Activated CD8-positive, alpha-beta memory T cell treated with anti-CD3 and anti-CD28 coated beads for 24 hours (primary cell): ENCODE measurements around the gene APLP1.
"Not testable (repeated sequence)": the region's sequence is repeated elsewhere in the genome, so short reads cannot be mapped to it uniquely, and the experiment has no call there.

Experiments used
- DNase-seq: peaks from one replicate; pipeline ENCODE4 v3.0.0-alpha.2; 2020

Gene APLP1

DNA sequence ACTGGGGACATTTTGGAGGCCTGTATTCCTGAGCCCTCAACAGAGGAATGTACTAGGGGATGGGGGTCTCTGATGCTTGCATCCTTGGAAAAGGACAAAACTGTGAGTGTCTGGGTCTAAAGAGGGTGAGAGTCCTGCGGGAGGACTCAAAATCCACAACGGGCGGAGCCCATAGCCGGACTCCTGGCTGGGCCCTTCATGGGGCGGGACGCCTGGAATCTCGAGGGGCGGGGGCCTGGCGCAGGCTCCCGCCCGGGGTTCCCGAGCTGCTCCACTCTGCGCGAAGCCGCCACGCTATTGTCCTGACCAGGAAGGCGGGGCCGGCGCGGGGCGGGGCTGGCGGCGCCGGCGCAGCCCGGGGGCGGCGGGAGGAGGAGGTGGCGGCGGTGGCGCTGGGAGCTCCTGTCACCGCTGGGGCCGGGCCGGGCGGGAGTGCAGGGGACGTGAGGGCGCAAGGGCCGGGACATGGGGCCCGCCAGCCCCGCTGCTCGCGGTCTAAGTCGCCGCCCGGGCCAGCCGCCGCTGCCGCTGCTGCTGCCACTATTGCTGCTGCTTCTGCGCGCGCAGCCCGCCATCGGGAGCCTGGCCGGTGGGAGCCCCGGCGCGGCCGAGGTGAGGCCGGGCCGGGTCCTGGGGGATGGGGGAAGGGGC, at the start of gene APLP1:
Gene APLP1 (plus strand): TSS at position 403 of the 651 bp plus-strand sequence. CDS start 63 bp downstream, at position 466.
- peak; percentile 88 for DNase-seq

DNA sequence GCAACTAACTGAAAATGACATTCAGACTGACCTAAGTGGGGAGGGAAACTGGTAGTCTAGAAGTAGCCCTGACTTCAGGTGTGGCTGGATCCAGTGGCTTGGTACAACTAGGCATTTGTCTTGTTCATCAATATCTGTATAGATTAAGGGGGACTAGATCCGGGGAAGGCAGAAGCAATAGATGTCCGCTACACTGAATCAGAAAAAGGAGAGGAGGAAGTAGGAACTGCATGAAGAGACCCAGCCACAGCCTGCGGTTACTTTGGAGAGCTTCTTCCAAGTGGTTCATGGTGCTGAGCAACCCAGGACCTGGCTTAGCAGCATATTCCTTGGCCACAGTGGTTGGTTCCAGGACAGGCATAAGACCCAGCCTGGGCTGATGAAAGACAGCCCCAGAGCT, 45.8 kb upstream of the APLP1 start:
- no peak for DNase-seq

DNA sequence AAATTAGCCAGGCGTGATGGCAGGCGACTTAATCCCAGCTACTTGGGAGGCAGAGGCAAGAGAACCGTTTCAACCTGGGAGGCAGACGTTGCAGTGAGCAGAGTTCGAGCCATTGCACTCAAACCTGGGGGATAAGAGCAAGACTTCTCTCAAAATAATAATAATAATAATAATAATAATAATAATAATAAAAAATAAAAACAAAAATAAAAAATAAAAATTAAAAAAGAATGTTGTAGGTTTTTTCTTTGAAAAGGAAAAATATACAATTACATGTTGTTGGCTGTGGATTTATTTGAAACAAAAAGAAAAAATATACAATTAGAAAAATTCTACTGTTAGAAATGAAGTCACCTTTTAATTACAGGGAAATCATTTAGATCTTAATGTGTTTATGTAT, 44.2 kb upstream of the APLP1 start:
- DNase-seq: no peak

DNA sequence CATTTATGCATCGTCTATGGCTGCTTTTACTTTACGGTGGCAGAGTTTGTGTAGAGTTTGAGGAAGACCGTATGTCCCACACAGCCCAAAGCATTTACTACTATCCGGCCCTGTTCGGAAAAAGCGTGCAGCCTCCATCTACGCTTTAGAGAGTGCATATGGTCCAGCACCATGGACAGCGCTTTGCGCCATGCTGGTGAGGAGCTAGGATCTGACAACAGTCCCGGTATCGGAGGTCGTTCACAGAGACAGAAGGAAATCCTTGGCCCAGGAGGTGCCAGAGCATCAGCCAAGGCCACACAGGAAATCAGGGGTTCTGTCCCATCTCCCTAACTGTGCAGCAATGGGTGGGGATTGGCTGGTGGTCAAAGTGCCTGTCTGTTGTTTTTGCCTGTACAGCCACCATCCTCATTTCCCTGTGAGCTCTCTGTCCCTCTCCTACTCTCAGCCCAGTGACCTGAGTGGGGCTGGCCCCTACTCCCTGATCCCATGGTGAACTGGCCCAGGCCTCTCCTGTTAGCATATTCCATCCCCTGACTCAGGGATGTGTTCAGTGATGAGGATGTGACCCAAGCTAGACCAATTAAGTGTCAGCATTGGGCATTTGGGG, 39.6 kb upstream of the APLP1 start:
- DNase-seq: peak; percentile 74

DNA sequence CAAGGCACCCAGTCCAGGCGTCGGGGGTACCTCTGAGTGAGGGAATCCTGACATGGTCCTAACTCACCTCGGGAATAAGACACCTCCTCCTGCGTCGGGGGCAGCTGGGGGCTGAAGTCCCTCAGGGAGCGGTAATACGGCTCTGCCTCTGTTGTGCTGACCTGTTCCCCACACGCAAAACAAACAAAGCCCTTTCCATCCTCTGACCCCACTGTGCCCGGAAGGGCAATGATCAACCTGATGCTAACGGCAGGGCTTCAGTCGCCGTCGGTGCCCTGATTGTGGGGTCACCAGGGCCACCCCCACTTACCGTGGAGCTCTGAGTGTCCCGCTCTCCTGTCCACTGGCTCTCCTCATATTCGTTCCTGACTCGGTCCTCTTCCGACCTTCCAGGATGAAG, 37.4 kb upstream of the APLP1 start:
- no peak for DNase-seq

DNA sequence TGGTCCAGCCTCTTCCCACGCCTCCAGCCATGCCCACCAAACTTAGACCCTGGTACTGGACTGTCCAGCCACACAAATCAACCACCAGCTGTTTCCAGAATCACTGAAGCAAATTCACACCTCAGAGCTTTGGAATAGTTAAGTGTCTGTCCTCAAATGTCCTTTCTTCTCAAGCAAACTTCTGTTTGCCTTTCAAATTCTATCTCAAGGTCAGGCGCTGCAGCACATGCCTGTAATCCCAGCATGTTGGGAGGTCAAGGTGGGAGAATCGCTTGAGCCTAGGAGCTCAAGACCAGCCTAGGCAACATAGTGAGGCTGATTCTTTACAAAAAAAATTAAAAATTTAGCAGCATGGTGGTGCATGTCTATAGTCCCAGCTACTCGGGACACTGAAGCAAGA, 36.3 kb upstream of the APLP1 start:
- DNase-seq: no peak

DNA sequence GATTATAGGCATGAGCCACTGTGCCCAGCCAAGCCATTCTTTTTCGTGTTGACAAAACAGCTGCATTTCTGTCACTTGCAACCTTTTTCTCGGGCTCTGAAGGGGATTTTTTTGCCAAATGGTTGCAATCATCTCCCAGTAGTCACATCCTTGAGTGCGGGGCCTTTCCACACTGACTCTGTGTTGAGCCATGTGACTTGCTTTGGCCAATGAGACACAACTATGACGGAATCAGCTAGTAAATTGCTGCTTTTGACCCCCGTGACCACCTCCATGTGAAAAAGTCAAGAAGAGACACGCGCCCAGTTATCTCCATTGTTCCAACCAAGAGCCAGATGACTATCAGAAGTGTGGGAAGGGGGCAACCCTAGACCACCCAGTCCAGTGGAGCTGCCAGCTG, 34.4 kb upstream of the APLP1 start:
- DNase-seq: no peak

DNA sequence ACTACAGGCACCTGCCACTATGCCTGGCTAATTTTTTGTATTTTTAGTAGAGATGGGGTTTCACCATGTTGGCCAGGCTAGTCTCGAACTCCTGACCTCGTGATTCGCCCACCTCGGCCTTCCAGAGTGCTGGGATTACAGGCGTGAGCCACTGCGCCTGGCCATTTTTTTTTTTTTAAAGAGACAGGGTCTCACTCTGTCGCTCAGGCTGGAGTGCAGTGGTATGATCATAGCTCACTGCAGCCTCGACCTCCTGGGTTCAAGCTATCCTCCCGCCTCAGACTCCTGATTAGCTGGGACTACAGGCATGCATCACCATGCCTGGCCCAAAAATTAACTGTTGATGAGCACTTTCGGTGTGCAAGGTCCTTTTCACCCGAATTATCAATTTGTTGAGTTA, 32.3 kb upstream of the APLP1 start:
- not testable (repeated sequence) for DNase-seq

DNA sequence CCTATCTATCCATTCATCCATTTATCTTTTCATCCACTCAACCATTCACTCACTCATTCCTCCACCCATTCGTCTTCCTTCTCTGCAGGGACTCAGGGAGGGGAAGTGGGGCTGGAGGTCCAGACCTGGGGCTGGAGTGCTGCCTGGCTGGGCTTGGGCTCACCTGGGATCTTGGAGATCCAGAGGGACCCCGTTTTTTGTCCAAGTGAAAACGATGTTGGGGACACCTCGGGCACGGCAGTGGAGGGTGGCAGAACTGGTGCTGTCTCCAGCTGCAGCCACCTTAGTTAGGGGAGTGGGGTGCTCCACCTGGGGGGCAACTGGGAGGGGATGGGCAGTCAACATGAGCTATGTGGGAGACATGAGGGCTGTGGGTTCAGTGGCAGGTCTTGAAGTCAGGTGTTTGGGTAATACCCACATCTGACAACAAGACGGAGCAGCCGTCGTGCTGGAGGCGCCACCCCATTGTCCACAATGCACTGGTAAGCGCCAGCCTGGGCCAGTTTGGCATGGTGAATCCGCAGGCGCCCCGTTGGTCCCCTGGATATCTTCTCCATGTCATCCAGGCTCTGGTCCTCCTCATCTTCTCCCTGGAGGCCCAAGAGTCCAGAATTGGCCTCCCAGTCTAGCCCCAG, 26.3 kb upstream of the APLP1 start:
- DNase-seq: no peak

DNA sequence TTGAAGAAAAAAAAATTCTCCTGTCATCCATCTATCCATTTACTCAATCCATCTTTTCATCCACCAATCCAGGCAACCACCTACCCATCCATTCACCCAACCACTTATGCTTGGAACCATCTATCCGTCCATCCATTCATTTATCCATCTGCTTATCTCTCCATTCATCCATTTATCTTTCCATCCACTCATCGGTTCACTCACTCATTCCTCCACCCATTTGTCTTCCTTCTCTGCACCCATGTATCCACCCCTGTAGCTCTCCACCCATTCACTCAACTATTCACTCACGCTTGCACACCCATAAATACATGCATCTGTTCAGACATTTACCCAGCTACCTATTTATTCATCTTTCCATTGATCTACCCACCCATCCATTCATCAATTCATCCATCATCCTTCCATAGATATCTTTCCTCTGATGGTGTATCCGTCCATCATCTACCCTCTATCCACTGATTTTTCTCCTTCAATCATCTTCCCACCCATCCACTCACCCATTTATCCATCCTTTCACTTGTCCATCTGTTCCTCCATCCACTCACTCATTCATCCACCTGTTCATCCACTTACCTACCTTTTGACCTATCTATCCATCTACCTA, 25.6 kb upstream of the APLP1 start:
- DNase-seq: no peak

DNA sequence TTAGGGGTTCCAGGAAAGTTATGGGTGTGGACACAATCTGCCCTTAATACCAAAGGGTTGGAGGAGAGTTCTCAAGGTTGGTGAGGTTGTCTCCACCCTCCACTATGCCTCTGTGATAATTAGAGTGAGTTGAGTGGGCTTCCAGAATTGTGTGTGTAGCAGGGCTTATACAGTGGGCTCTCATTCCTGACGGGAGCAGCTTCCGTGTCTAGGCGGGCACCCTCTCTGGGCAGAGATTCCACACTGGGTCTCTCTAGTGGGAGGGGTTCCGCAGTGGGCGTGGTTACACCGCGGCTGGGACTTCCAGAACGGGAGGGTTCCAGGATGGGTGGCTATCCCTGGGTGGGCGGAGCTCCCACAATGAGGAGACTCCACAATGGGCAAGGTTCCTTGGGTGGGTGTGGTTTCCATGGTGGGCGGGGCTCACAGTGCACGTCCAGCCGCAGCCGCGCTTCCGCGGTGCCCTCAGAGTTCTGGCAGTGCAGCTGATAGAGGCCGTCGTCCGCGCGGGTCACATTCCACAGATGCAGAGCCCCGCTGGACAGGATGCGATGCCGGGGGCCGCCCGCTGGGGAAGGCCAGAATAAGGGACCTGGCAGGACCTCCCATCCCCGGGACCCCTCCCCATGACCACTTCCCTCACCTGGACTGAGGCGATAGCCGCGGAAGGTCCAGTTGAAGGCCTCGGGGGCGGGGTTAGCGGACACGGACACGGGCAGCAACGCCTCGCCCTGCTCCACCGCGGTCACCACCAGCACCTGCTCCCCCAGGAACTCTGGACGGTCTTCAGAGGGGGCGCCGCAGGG, 24.5 kb upstream of the APLP1 start:
- no peak for DNase-seq

DNA sequence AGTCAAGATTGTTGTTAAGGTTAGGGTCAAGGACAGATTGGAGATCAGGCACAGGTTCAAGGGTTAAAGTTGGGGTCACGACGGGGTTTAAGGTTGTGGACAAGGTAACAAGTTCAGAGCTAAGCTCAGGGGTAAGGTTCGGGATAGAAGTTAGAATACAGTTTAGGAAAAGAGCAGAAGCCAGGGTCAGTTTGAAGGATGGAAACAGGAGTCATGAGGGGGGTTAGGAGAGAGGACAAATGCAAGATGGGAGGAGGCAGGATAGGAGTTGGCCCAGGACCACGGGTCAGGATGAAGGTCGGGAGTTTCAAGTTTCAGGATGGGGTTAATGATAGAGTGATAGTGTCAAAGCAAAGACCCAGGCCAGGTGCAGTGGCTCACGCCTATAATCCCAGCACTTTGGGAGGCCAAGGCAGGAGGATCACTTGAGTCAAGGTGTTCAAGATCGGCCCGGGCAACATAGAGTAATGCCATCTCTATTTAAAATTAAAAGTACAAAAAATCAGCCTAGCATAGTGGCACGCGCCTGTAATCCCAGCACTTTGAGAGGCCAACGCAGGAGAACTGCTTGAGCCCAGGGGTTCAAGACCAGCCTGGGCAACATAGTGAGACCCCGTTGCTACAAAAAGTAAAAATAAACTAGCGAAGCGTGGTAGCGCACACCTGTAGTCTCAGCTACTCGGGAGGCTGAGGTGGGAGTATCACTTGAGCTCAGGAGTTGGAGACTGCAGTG, 23.7 kb upstream of the APLP1 start:
- DNase-seq: no peak

DNA sequence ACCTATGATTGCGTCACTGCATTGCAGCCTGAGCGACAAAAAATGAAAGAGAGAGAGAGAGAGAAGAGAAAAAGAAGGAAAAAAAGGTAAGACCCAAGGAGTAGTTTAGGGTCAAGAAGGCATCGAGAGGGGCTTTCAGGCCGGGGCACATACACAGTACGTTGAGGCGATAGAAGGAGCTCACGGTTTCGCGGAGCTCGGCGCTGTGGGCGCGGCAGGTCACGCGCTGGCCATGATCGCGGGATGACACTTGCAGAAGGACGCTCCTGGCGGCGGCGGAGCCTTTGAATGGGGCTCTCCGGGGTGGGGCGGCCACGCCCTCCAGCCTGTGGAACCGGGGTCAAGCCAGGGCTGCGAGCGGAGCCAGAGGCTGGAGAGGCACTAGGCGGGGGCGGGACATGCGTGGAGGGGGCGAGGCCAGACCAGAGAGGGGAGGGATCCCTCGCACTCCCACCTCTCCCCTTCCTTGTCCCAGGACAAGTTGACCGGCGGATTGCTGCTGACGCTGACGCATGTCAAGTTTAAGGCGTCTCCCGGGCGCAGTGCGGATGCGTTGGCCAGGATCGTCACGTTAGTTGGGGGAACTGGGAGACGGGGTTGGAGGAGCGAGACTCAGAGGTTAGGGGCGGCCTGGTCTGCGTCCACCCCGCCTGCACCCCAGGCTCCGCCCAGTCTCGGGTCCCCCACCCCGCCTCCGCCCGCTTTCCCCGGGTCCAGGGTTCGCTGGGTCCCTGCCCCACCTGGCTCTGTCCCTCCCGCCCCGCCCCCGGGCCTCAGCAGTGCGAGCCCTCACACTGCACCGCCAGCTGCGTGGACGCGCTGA, 22.9 kb upstream of the APLP1 start:
- no peak for DNase-seq

DNA sequence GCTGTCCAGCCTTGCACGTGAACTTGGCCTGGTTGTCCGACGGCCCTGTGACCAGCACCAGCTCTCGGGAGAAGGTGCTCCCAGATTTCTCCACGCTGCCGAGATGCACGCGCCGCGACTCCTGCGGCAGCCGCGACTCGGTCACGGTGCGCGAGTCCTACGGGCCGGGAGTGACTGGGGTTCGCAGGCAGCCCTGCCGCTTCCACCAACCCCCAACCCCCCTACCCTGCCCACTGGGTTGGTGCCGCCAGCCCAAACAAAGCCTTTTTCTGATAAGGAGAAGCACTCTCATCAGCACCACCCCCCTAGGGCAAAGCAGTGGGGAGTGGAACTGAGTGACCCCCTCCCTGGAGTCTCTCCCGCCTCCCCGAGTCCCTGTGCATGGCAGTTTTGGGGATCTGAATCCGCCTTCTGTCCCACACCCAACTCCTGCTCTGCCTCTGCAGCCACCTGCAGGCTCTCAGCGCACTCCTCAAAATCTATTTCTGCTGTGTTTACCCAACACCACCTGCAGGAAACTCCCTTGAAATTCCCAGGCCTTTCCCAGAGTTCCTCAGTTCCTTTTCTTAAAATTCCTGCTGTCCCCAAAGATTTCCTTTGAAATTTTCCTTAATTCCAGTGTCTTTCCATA, 22.2 kb upstream of the APLP1 start:
- no peak for DNase-seq

DNA sequence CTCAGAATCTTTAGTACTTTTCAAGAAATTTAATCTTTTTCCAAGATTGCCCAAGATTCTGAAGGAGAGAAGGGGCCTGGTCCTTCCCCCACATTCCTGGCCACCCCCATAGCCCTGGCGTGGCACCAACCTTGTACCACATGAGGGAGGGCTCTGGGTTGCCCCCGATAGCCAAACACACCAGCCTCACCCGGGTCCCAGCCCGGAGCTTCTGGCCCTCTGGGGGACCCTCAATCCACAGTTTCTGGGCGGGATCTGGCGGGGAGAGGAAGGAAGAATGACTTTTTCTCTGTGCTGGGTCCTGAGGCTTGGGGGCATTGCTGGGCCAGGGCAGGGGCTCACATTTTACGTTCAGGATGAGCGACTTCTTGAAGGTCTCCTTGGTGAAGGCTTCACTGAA, 20.5 kb upstream of the APLP1 start:
- DNase-seq: no peak

DNA sequence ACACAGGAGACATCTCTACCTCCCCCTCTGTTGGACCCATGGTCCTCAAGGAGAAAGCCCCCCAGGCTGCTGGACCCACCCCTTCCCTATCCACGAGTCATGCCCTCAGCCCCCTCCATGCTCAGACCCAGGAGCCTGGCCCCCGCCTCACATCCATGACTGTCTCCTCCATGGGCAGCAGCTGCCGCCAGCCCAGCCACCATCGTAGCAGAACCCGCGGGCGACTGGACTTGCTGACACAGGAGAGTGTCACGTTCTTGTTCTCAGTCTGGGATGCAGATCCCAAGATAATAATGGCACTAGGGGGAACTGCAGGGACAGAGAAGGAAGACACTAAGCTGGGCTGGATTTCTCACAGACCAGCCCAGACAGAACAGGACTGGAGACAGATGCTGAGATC, 19.9 kb upstream of the APLP1 start:
- DNase-seq: no peak

DNA sequence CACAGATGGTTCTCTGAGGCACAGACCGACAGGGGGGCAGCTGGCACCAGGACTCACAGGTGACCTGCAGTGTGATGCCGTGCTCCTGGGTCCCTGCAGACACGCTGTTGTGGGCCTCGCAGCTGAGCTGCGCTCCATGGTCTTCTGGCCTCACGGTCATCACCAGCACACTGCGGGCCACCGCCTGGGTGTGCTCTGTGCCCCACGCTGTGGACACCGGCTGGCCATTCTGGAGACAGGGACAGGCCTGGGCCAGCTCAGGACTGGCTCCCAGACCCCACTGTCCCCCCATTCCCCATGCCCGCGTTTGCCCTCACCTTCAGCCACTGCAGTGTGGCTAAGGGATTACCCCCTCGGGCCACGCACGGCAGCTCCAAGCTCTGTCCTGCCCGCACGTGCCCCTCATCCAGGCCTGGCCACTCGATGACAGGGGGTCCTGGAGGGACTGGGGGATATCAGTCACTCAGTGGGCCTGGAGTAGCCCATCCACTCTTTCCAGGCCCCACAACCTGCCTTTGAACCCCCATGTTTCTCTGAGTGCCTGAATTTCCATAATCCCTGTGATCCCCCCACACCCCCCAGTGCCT, 19.4 kb upstream of the APLP1 start:
- DNase-seq: no peak

DNA sequence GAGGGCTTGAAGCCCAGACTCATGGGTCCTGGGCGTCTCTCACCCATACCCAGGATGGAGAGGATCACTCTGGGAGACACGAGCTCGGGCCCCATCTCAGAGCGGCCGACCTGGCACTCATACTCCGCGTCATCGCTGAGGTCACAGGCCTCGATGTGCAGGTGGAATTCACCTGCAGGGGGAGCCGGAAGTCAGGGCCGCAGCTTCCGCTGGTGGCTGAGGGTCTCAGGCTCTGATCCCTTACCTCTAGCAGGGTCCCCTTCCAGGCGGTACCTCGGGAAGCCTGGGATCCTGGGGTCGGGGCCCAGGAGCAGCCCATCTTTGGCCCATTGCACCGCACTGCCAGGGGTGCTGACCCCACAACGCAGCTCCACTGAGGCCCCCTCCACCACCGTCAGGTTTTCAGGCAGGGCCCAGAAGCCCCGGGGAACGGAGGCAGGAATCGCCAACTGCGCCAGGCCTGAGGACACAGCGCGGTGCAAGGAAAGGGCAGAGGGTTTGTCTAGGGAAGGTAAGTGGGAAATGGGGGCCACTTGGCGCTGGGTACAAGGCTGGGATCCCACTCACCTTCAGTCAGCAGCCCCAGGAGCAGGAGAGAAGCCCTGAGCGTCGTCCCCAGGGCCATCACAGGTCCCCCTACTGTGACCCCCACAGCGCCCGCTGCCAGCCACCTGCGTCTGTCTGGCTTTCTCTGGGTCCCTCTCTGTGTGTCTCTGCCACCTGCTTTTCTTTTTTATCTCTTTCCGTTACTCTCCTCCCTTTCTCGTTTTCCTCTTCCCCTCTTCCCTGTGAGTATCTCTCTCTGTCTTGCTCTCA, 17.0 kb upstream of the APLP1 start:
- DNase-seq: no peak

DNA sequence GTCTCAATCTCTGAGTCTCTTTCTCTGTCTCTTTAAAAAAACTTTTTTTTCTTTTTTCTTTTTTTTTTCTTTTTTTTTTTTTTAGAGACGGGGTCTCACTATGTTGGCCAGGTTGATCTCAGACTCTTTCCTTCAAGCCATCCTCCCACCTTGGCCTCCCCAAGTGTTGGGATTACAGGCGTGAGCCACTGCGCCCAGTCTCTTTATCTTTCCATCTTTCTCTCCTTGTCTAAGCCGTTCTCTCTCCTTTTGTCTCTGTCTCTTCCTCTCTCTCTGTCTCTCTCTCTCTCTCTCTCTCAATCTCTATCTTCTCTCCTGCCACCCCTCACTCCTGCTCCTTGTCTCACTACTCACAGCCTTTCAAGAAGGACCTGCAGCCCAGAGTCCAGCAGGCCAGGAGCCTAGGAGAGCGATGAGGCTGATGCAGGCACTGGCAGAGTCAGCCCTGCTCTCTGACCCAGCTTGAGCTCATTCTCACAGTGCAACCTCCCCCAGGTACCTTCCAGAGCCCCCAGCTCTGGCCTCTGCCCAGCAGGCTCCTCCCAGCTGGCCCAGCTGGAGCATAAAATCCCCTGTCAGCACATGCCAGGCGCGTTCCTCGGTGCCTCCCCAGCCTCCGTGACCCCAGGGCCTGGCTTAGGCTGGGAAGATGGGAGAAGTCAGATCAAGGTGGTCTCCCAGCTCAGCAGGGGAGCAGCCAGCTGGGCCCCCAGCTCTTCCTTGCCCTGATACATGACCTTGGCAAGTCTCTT, 16.2 kb upstream of the APLP1 start, which contains the start of gene NPHS1:
Gene NPHS1 (minus strand): TSS at position 476 of the 752 bp plus-strand sequence. CDS start 667 bp downstream, outside the sequence.
- no peak for DNase-seq
